Kasumi-1 (cell line): ENCODE data around the gene ALG10.
"Not testable (repeated sequence)": the region's sequence is repeated elsewhere in the genome, so short reads cannot be mapped to it uniquely, and the experiment has no call there.

ENCODE experiments used
- DNase-seq, 2 experiments: peaks; one replicate each; lab custom pipeline; 2025; lab: John Stamatoyannopoulos, UW

The ALG10 gene

GRCh38 chr12:34022079-34022830 lies at the start of gene ALG10:
ALG10 (plus strand) TSS chr12:34022496; CDS start chr12:34022600, 104 bp downstream.
- DNase-seq, result peak; percentile 94 to 95

GRCh38 chr12:33972884-33973283 lies 49.4 kb upstream of the ALG10 start:
- not testable (repeated sequence) for DNase-seq

GRCh38 chr12:33977887-33978286 lies 44.4 kb upstream of the ALG10 start:
- DNase-seq, result no peak

- no peak for DNase-seq
Observed at GRCh38 chr12:33988197-33988805, 34.0 kb upstream of the ALG10 start.

- DNase-seq, result no peak
Observed at GRCh38 chr12:33988913-33989312, 33.4 kb upstream of the ALG10 start.

GRCh38 chr12:33994857-33995808 lies 27.2 kb upstream of the ALG10 start:
- no peak for DNase-seq

GRCh38 chr12:34008835-34009234 lies 13.5 kb upstream of the ALG10 start:
- DNase-seq, result not testable (repeated sequence)

GRCh38 chr12:34016361-34016760 lies 5.9 kb upstream of the ALG10 start:
- DNase-seq, result no peak

GRCh38 chr12:34021071-34021470 lies 1.2 kb upstream of the ALG10 start:
- DNase-seq, result peak; percentile 34 to 43

- not testable (repeated sequence) for DNase-seq
Observed at GRCh38 chr12:34027661-34028060, 5.4 kb downstream of the ALG10 start.

GRCh38 chr12:34030591-34030990 lies 8.3 kb downstream of the ALG10 start:
- DNase-seq, result no peak

- DNase-seq, result peak; percentile 30 to 55
Observed at GRCh38 chr12:34033628-34034296, 11.5 kb downstream of the ALG10 start.

GRCh38 chr12:34038357-34038756 lies 16.1 kb downstream of the ALG10 start:
- peak; percentile 31 to 39 for DNase-seq

GRCh38 chr12:34046570-34046969 lies 24.3 kb downstream of the ALG10 start:
- DNase-seq, result no peak

GRCh38 chr12:34047855-34048254 lies 25.6 kb downstream of the ALG10 start:
- not testable (repeated sequence) for DNase-seq

- DNase-seq, result no peak
Observed at GRCh38 chr12:34048714-34049113, 26.4 kb downstream of the ALG10 start.

GRCh38 chr12:34051486-34051885 lies 29.2 kb downstream of the ALG10 start:
- DNase-seq, result no peak

- DNase-seq, result no peak
Observed at GRCh38 chr12:34054938-34055337, 32.6 kb downstream of the ALG10 start.
